Fibroblast of peridontal ligament (primary cell): ENCODE data around the gene TRIM67.
A peak's percentile ranks its signal among the peaks of the same experiment; 100 is the strongest.
"Not testable (repeated sequence)": the region's sequence is repeated elsewhere in the genome, so short reads cannot be mapped to it uniquely, and the experiment has no call there.

Experiments used
- DNase-seq: peaks from one replicate; pipeline ENCODE4 v3.0.0-alpha.2; 2010; ENCODE audit errors: extremely low read depth

TRIM67 gene

GRCh38 chr1:231161667-231162296 lies at the start of gene TRIM67:
Gene TRIM67 (plus strand): TSS chr1:231162058. CDS start chr1:231162970, 912 bp downstream.
- DNase-seq: no peak

- DNase-seq: no peak
Observed at GRCh38 chr1:231116738-231117137, 45.1 kb upstream of the TRIM67 start.

GRCh38 chr1:231118704-231119453 lies 43.0 kb upstream of the TRIM67 start:
- DNase-seq: no peak

GRCh38 chr1:231121533-231121932 lies 40.3 kb upstream of the TRIM67 start:
- no peak for DNase-seq

- DNase-seq: no peak
Observed at GRCh38 chr1:231122143-231122542, 39.7 kb upstream of the TRIM67 start.

- no peak for DNase-seq
Observed at GRCh38 chr1:231124746-231125145, 37.1 kb upstream of the TRIM67 start.

- no peak for DNase-seq
Observed at GRCh38 chr1:231125972-231126580, 35.8 kb upstream of the TRIM67 start.

GRCh38 chr1:231127106-231127505 lies 34.8 kb upstream of the TRIM67 start:
- DNase-seq: not testable (repeated sequence)

- not testable (repeated sequence) for DNase-seq
Observed at GRCh38 chr1:231128471-231128870, 33.4 kb upstream of the TRIM67 start.

GRCh38 chr1:231130544-231130943 lies 31.3 kb upstream of the TRIM67 start:
- DNase-seq: no peak

GRCh38 chr1:231132591-231132990 lies 29.3 kb upstream of the TRIM67 start:
- not testable (repeated sequence) for DNase-seq

- DNase-seq: no peak
Observed at GRCh38 chr1:231134624-231135023, 27.2 kb upstream of the TRIM67 start.

GRCh38 chr1:231138236-231138635 lies 23.6 kb upstream of the TRIM67 start:
- DNase-seq: no peak

GRCh38 chr1:231139125-231139649 lies 22.7 kb upstream of the TRIM67 start:
- peak; percentile 14 for DNase-seq

- peak; percentile 61 for DNase-seq
Observed at GRCh38 chr1:231139659-231140654, 21.9 kb upstream of the TRIM67 start.

GRCh38 chr1:231144416-231145193 lies 17.3 kb upstream of the TRIM67 start:
- no peak for DNase-seq

- DNase-seq: no peak
Observed at GRCh38 chr1:231147896-231148295, 14.0 kb upstream of the TRIM67 start.

GRCh38 chr1:231151811-231152210 lies 10.0 kb upstream of the TRIM67 start:
- DNase-seq: no peak

GRCh38 chr1:231153726-231154125 lies 8.1 kb upstream of the TRIM67 start:
- DNase-seq: no peak

- DNase-seq: no peak
Observed at GRCh38 chr1:231155808-231156207, 6.0 kb upstream of the TRIM67 start.

GRCh38 chr1:231157311-231157710 lies 4.5 kb upstream of the TRIM67 start:
- no peak for DNase-seq
